ENCODE data around the gene CLDN7. TPM values are rescaled to one million over a fixed set of nuclear protein-coding genes. Genes with fewer than 3 reads are reported as not detected.

CLDN7 gene, protein sequence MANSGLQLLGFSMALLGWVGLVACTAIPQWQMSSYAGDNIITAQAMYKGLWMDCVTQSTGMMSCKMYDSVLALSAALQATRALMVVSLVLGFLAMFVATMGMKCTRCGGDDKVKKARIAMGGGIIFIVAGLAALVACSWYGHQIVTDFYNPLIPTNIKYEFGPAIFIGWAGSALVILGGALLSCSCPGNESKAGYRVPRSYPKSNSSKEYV
- total RNA-seq (1 to 10 TPM in 1 of 2 donors, under 1 TPM in 1; 0.78 to 1.2 TPM), total RNA-seq (0.35 to 1.7 reads per million in 2 donors)

DNA sequence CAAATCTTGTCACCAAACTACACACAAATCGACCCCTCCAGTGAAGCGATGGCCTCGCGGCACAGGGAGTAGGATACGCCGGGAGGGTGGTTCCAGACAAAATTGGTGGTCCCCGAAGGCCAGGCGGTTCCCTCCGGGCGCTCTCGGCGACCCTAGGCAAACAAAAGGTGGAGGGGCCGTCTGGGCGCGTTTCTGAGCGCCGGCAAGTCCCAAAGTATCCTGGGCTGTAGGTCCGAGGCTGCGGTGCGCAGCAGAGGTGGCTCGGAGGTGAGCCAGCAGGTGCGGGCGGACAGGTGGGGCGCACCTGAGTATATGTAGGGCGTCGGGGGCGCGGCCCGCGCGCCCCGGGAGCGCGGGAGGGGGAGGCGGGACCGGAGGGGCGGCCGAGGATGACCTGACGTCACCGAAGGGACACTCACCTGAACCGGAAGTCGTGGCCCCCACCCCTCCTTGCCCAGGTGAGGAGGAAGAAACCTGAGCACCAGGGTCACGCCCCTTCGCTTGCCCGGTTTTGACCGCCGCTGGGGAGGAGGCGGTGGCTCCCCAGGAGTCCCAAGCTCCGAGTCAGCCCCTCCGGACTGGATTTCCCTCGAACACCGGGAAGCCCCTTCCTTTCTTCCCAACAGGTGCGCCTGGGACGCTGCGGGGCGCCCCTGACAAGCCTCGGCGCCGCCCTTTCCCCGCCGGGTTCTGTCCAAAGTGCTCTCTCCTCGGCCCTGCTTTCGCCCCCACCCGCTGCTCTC lies at the start of gene CLDN7:
Gene CLDN7, minus strand, starts transcription at position 287 of the 743 bp plus-strand sequence. CDS start 435 bp downstream, outside the sequence.
- H3K27ac Mint-ChIP-seq = peak within 1 kb of the TSS; percentile 88
- no peaks in the 10 kb centered on the region for H3K36me3 Mint-ChIP-seq (ENCODE audit: low read depth)
- H3K4me3 Mint-ChIP-seq = peak within 1 kb of the TSS; percentile 96
- no peaks in the 10 kb centered on the region for H3K9me3 ChIP-seq (ENCODE audit: control insufficient read depth, low read length, poor library complexity, severe bottlenecking)
- H3K4me1 Mint-ChIP-seq = peaks cover 19% of the 10 kb centered on the region
- H3K27me3 Mint-ChIP-seq = peaks cover 16% of the 10 kb centered on the region
- DNase-seq (no peak), ATAC-seq (no peak)

GRCh38 chr17:7311110-7311705 lies 48.9 kb upstream of the CLDN7 start:
- H3K9me3 ChIP-seq (ENCODE audit: control insufficient read depth, low read length, poor library complexity, severe bottlenecking) = no peaks in the 10 kb centered on the region
- Mint-ChIP-seq H3K27me3 (no peaks in the 10 kb centered on the region), H3K36me3 (ENCODE audit: low read depth) (peaks cover 19% of the 10 kb centered on the region), H3K4me3 (peak overlapping the region; percentile 96), H3K27ac (peak overlapping the region; percentile 97), H3K4me1 (peaks cover 55% of the 10 kb centered on the region)
- ATAC-seq (no peak), DNase-seq (no peak)

- Mint-ChIP-seq H3K4me1 (peaks cover 50% of the 10 kb centered on the region), H3K4me3 (peak overlapping the region; percentile 96), H3K27ac (peak overlapping the region; percentile 97), H3K36me3 (ENCODE audit: low read depth) (peaks cover 19% of the 10 kb centered on the region), H3K27me3 (no peaks in the 10 kb centered on the region)
- DNase-seq (no peak), ATAC-seq (no peak)
- no peaks in the 10 kb centered on the region for H3K9me3 ChIP-seq (ENCODE audit: control insufficient read depth, low read length, poor library complexity, severe bottlenecking)
Measured at GRCh38 chr17:7309628-7310027, 47.4 kb upstream of the CLDN7 start.

GRCh38 chr17:7308625-7309433 lies 46.6 kb upstream of the CLDN7 start:
- H3K9me3 ChIP-seq (ENCODE audit: control insufficient read depth, low read length, poor library complexity, severe bottlenecking) = no peaks in the 10 kb centered on the region
- Mint-ChIP-seq H3K4me3 (peak overlapping the region; percentile 96), H3K27me3 (no peaks in the 10 kb centered on the region), H3K27ac (peak overlapping the region; percentile 97), H3K36me3 (ENCODE audit: low read depth) (peaks cover 19% of the 10 kb centered on the region), H3K4me1 (peaks cover 43% of the 10 kb centered on the region)
- peak; percentile 72 to 82 (median 76) for DNase-seq
- peak; percentile 51 for ATAC-seq

DNA sequence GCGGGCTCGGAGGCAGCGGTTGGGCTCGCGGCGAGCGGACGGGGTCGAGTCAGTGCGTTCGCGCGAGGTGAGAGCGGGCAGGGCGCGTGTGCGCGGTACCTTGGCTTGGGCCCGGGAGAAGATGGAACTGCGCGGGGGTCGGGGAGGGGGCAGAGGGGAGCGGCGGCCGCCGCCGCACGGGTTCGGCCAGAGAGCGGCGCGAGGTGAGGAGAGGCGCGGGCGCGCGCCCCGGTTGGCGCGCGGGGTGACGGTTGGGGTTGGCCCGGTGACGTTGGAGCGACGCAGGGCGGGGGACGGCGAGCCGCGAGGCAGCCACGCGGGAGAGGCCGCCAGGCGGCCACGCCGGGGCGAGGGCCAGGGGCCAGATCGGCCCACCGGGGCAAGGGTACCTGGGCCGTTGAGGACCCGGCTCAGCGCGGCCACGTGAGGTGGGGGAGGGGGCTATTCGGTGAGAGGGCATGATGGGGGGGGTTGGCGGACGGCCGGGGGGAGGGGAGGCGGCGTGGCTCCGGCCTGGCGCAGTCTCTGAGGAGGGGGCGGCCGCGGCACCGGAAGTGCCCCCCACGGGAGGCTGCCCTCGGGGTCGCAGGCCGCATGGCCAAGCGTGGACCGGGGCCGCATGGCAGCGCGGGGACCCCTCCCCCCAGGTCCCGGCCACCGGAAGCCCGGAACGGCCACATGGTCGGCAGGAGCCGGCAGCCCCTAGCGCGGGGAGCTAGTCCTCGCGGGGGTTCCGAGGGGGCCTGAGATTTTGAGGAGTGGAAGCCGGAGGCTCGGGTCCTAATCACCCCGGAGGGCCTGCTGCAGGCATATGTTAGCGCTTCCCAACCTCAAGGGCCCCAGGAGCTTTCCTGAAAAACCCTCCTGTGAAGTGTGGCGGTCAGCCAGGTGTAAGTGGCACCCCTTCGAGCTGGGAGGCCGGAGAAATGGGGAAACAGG lies 45.7 kb upstream of the CLDN7 start:
- H3K27ac Mint-ChIP-seq = peak overlapping the region; percentile 97
- H3K4me1 Mint-ChIP-seq = peaks cover 35% of the 10 kb centered on the region
- DNase-seq (peak; percentile 52 to 60 (median 56)), ATAC-seq (peak; percentile 9)
- H3K36me3 Mint-ChIP-seq (ENCODE audit: low read depth) = peaks cover 19% of the 10 kb centered on the region
- no peaks in the 10 kb centered on the region for H3K9me3 ChIP-seq (ENCODE audit: control insufficient read depth, low read length, poor library complexity, severe bottlenecking)
- H3K4me3 Mint-ChIP-seq = peak overlapping the region; percentile 96
- no peaks in the 10 kb centered on the region for H3K27me3 Mint-ChIP-seq

DNA sequence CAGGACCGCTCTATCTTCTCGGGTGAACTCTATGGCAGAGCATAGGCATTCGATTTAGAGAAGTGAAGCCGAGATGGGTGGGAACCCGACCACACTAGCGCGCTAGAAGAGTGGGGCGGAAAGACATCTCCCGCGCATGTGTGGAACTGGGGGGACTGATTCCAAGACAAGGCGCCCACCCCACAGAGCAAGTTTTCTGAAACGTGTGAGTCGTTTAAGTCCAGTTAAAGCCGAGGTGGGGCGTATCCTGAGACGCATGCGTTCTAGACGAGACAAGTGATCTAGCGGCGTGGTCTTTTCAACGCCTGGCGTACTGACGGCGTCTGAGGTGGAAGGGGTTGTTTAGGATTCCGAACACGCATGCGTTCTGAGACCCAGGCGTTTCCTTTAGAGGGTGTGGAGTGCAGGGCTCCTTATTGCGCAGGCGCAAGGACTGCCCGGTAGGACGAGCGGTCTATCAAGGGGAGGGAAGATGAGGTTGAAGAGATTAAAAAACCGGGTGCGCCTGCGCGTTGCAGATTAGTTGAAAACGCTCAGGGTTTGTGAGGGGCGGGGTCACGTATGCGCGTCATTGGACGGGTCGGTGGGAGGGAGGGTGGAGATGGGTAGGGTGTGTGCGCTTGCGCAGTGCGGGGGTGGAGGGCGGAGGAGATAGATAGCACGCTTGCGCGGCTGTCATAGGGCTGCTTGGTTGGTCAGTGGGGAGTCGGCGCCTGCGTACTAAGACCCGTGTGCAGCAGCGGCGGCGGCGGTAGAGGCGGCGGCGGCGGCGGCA lies 44.8 kb upstream of the CLDN7 start, which contains the start of gene EIF5A:
Gene EIF5A, plus strand, starts transcription at position 718 of the 775 bp plus-strand sequence. CDS start 2,008 bp downstream, outside the sequence.
- H3K4me1 Mint-ChIP-seq = peaks cover 33% of the 10 kb centered on the region
- peak; percentile 77 for ATAC-seq
- H3K27ac Mint-ChIP-seq = peak within 1 kb of the TSS; percentile 97

DNA sequence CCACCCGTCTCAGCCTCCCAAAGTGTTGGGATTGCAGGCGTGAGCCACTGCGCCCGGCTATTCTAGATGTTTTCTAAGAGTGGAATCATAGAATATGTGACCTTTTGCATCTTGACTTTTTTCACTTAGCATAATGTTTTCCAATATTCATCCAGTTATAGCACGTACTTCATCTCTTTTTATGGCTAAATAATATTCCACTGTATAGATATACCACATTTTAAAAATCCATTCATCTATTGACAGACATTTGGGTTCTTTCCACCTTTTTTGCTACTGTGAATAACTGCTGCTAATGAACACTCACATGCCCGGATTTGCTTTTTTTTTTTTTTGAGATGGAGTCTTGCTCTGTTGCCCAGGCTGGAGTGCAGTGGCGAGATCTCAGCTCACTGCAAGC lies 41.9 kb upstream of the CLDN7 start:
- H3K4me3 Mint-ChIP-seq = no peak overlapping the region
- no peaks in the 10 kb centered on the region for H3K9me3 ChIP-seq (ENCODE audit: control insufficient read depth, low read length, poor library complexity, severe bottlenecking)
- no peak for DNase-seq
- peaks cover 9% of the 10 kb centered on the region for H3K4me1 Mint-ChIP-seq
- peaks cover 5% of the 10 kb centered on the region for H3K27me3 Mint-ChIP-seq
- H3K36me3 Mint-ChIP-seq (ENCODE audit: low read depth) = peaks cover 5% of the 10 kb centered on the region
- no peak for ATAC-seq
- H3K27ac Mint-ChIP-seq = no peak overlapping the region

More for the DNA sequence above, 44.8 kb upstream of the CLDN7 start, which contains the start of gene EIF5A:
- H3K27me3 Mint-ChIP-seq = no peaks in the 10 kb centered on the region
- peak within 1 kb of the TSS; percentile 96 for H3K4me3 Mint-ChIP-seq
- DNase-seq = peak; percentile 98 to 100 (median 100)
- peaks cover 19% of the 10 kb centered on the region for H3K36me3 Mint-ChIP-seq (ENCODE audit: low read depth)
- no peaks in the 10 kb centered on the region for H3K9me3 ChIP-seq (ENCODE audit: control insufficient read depth, low read length, poor library complexity, severe bottlenecking)

DNA sequence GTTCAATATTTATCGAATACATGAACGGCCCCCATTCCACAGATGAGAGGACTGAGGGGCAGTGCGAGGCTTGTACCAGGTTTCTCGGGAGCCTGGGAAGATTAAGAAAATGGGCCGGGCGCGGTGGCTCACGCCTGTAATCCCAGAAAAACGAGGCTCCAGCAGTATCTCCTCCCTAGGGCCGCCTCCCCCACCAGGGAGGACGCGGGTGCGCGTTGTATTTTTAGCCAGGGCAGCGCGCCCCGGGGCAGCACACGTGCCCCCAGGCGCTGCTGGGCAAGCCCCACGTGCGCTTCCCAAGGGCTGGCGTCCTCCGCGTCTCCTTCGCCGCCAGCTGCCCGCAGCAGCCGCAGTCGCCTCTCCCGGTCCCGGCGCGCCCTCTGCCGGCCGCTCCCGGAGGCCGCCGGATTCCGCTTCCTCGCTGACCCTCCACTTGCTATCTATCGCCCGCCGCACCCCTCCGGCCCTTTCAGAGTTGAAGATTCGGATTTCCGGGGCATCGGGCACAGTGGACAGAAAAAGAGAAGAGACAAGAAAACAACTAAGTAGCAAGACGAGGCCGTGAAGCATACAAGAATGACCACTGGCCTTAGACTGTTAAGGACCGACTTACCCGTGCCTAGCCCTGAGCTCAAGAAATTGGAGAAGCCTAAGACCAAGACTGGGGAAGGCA lies 34.0 kb upstream of the CLDN7 start:
- peak; percentile 33 for ATAC-seq
- H3K27ac Mint-ChIP-seq = no peak overlapping the region

GRCh38 chr17:7295230-7296180 lies 33.2 kb upstream of the CLDN7 start:
- no peak for ATAC-seq
- no peak for DNase-seq
- peaks cover 18% of the 10 kb centered on the region for H3K27me3 Mint-ChIP-seq
- peak overlapping the region; percentile 88 for H3K4me3 Mint-ChIP-seq
- peaks cover 14% of the 10 kb centered on the region for H3K4me1 Mint-ChIP-seq
- H3K9me3 ChIP-seq (ENCODE audit: control insufficient read depth, low read length, poor library complexity, severe bottlenecking) = no peaks in the 10 kb centered on the region
- H3K36me3 Mint-ChIP-seq (ENCODE audit: low read depth) = peaks cover 5% of the 10 kb centered on the region
- H3K27ac Mint-ChIP-seq = peak overlapping the region; percentile 85

More for the DNA sequence above, 34.0 kb upstream of the CLDN7 start:
- peaks cover 18% of the 10 kb centered on the region for H3K27me3 Mint-ChIP-seq
- H3K9me3 ChIP-seq (ENCODE audit: control insufficient read depth, low read length, poor library complexity, severe bottlenecking) = no peaks in the 10 kb centered on the region
- H3K36me3 Mint-ChIP-seq (ENCODE audit: low read depth) = peaks cover 5% of the 10 kb centered on the region
- peak; percentile 56 to 66 (median 57) for DNase-seq
- H3K4me1 Mint-ChIP-seq = peaks cover 14% of the 10 kb centered on the region
- peak overlapping the region; percentile 43 for H3K4me3 Mint-ChIP-seq

- Mint-ChIP-seq H3K4me1 (peaks cover 14% of the 10 kb centered on the region), H3K36me3 (ENCODE audit: low read depth) (peaks cover 3% of the 10 kb centered on the region), H3K4me3 (peak within 1 kb of the TSS; percentile 88), H3K27me3 (peaks cover 13% of the 10 kb centered on the region), H3K27ac (peak within 1 kb of the TSS; percentile 85)
- H3K9me3 ChIP-seq (ENCODE audit: control insufficient read depth, low read length, poor library complexity, severe bottlenecking) = no peaks in the 10 kb centered on the region
- DNase-seq = peak in 2 of 3 donors; percentile 75 to 76
- ATAC-seq = peak; percentile 83
Measured at GRCh38 chr17:7294614-7295153, 32.4 kb upstream of the CLDN7 start, which contains the start of gene YBX2. Gene YBX2 (minus strand): TSS chr17:7294639. CDS start chr17:7294500, 139 bp downstream.
